GM19463 (cell line): Measurements from ENCODE around the gene PILRB.
"Not testable (repeated sequence)": the region's sequence is repeated elsewhere in the genome, so short reads cannot be mapped to it uniquely, and the experiment has no call there.

Experiments used
- ATAC-seq: cut with Tn5 transposase; IDR thresholded peaks from one replicate; pipeline ENCODE4 v1.9.1; 2021; ENCODE audit warnings: mild to moderate bottlenecking, moderate library complexity; ENCODE audit not compliant: unreplicated experiment

The PILRB gene

GRCh38 chr7:100358027-100358856, at the start of gene PILRB:
Gene PILRB, plus strand, starts transcription at chr7:100358117. Its CDS starts 186 bp downstream, at chr7:100358303.
- no peak for ATAC-seq

GRCh38 chr7:100318329-100318728, 39.6 kb upstream of the PILRB start:
- ATAC-seq: not testable (repeated sequence)

GRCh38 chr7:100321648-100322047, 36.3 kb upstream of the PILRB start:
- ATAC-seq: not testable (repeated sequence)

- ATAC-seq: not testable (repeated sequence)
Measured at GRCh38 chr7:100324194-100324593, 33.7 kb upstream of the PILRB start.

- ATAC-seq: not testable (repeated sequence)
Measured at GRCh38 chr7:100325671-100326070, 32.2 kb upstream of the PILRB start.

GRCh38 chr7:100326914-100327313, 31.0 kb upstream of the PILRB start:
- not testable (repeated sequence) for ATAC-seq

GRCh38 chr7:100335566-100336466, 22.1 kb upstream of the PILRB start:
- peak; percentile 88 for ATAC-seq

- not testable (repeated sequence) for ATAC-seq
Measured at GRCh38 chr7:100338083-100338696, 19.7 kb upstream of the PILRB start.

GRCh38 chr7:100341286-100341685, 16.6 kb upstream of the PILRB start:
- ATAC-seq: not testable (repeated sequence)

GRCh38 chr7:100342765-100343164, 15.2 kb upstream of the PILRB start:
- ATAC-seq: no peak

GRCh38 chr7:100344124-100344559, 13.8 kb upstream of the PILRB start:
- not testable (repeated sequence) for ATAC-seq

GRCh38 chr7:100344560-100345287, 13.2 kb upstream of the PILRB start:
- ATAC-seq: peak; percentile 69

GRCh38 chr7:100345288-100345672, 12.6 kb upstream of the PILRB start:
- ATAC-seq: peak; percentile 53

GRCh38 chr7:100346921-100347320, 11.0 kb upstream of the PILRB start:
- ATAC-seq: no peak

GRCh38 chr7:100348805-100349204, 9.1 kb upstream of the PILRB start:
- no peak for ATAC-seq

- no peak for ATAC-seq
Measured at GRCh38 chr7:100349757-100350156, 8.2 kb upstream of the PILRB start.

GRCh38 chr7:100351657-100352058, 6.3 kb upstream of the PILRB start:
- ATAC-seq: no peak

GRCh38 chr7:100352230-100352781, 5.6 kb upstream of the PILRB start:
- not testable (repeated sequence) for ATAC-seq

GRCh38 chr7:100352984-100353684, 4.8 kb upstream of the PILRB start:
- no peak for ATAC-seq
